PC-9 (cell line): ENCODE results near the gene FMC1.

Experiments
- EZH2 ChIP-seq: fragments of 200-600 bp; sonication (generic); IDR thresholded peaks from 2 replicates; pipeline ENCODE4 v1.8.0; 2017; ENCODE audit warnings: antibody characterized with exemption, low read depth
- TF ChIP-seq, protein P1 (sequence below): fragments of 200-600 bp; sonication (generic); conservative IDR thresholded peaks from 2 replicates; pipeline ENCODE4 v1.6.1; 2017; ENCODE audit warnings: mixed run types, antibody characterized with exemption, mild to moderate bottlenecking, moderate library complexity

DNA sequence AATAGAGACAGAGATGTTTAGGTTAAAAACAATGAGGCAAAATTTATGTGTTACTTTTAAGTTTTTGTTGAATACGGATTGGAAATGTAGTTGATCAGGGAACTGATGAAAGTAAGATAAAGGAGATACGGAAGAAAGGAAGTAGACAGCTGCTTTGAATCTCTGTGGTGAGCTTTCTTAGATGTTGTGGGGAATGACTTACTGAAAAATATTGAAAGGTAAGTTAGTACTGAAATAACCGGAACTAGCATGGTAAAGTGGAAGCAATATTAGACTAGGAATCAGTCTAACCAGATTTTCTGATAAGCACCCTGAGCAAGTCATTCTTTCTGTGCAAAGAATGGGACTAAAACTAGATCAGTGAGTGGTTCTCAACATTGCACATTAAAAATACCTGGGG, 53.4 kb downstream of the FMC1 start:
- TF ChIP-seq, protein P1, sequence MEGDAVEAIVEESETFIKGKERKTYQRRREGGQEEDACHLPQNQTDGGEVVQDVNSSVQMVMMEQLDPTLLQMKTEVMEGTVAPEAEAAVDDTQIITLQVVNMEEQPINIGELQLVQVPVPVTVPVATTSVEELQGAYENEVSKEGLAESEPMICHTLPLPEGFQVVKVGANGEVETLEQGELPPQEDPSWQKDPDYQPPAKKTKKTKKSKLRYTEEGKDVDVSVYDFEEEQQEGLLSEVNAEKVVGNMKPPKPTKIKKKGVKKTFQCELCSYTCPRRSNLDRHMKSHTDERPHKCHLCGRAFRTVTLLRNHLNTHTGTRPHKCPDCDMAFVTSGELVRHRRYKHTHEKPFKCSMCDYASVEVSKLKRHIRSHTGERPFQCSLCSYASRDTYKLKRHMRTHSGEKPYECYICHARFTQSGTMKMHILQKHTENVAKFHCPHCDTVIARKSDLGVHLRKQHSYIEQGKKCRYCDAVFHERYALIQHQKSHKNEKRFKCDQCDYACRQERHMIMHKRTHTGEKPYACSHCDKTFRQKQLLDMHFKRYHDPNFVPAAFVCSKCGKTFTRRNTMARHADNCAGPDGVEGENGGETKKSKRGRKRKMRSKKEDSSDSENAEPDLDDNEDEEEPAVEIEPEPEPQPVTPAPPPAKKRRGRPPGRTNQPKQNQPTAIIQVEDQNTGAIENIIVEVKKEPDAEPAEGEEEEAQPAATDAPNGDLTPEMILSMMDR = no peak
- TF ChIP-seq EZH2 = no peak
